Central memory CD8-positive, alpha-beta T cell (primary cell): Measurements from ENCODE around the gene VSTM1.
"Not testable (repeated sequence)": the region's sequence is repeated elsewhere in the genome, so short reads cannot be mapped to it uniquely, and the experiment has no call there.

Source experiments
- ATAC-seq: fragments of 150-1000 bp; cut with Tn5 transposase; replicated peaks from 2 replicates; pipeline ENCODE4 v1.10.0; 2022; ENCODE audit warnings: mild to moderate bottlenecking, moderate FRiP score, moderate number of reproducible peaks; ENCODE audit not compliant: poor library complexity, severe bottlenecking; ENCODE audit errors: extremely low read depth
- DNase-seq, 2 donors: peaks; one replicate each; pipeline ENCODE4 v3.0.0; 2021; ENCODE audit warnings: low spot score in 2 of 2
- H3K27ac Mint-ChIP-seq: one replicate; pipeline ENCODE4 v1.8.0; 2022; ENCODE audit warnings: low read depth, mild to moderate bottlenecking, moderate library complexity, mixed read lengths
- H3K27me3 Mint-ChIP-seq: one replicate; pipeline ENCODE4 v1.8.0; 2022; ENCODE audit warnings: mixed read lengths
- H3K36me3 Mint-ChIP-seq: one replicate; pipeline ENCODE4 v1.8.0; 2022; ENCODE audit warnings: mild to moderate bottlenecking, moderate library complexity, mixed read lengths; ENCODE audit not compliant: insufficient read depth
- H3K4me1 Mint-ChIP-seq: one replicate; pipeline ENCODE4 v1.8.0; 2022; ENCODE audit warnings: mixed read lengths
- H3K4me3 Mint-ChIP-seq: one replicate; pipeline ENCODE4 v1.8.0; 2022; ENCODE audit warnings: mild to moderate bottlenecking, moderate library complexity, mixed read lengths
- H3K9me3 Mint-ChIP-seq: one replicate; pipeline ENCODE4 v1.8.0; 2022; ENCODE audit warnings: mixed read lengths

VSTM1 gene, protein sequence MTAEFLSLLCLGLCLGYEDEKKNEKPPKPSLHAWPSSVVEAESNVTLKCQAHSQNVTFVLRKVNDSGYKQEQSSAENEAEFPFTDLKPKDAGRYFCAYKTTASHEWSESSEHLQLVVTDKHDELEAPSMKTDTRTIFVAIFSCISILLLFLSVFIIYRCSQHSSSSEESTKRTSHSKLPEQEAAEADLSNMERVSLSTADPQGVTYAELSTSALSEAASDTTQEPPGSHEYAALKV

GRCh38 chr19:54063350-54064116, at the start of gene VSTM1:
TSS of gene VSTM1 (minus strand) at chr19:54063897. CDS start at chr19:54063777, 120 bp downstream.
- Mint-ChIP-seq H3K27me3 (peaks cover 54% of the 10 kb centered on the region), H3K36me3 (no peaks in the 10 kb centered on the region), H3K4me1 (no peaks in the 10 kb centered on the region), H3K27ac (no peak within 1 kb of the TSS), H3K9me3 (no peaks in the 10 kb centered on the region), H3K4me3 (no peak within 1 kb of the TSS)
- DNase-seq, result no peak
- no peak for ATAC-seq

GRCh38 chr19:54109651-54110050, 46.0 kb upstream of the VSTM1 start:
- ATAC-seq (no peak), DNase-seq (no peak)
- Mint-ChIP-seq H3K27ac (no peak overlapping the region), H3K9me3 (no peaks in the 10 kb centered on the region), H3K4me3 (no peak overlapping the region), H3K36me3 (peaks cover 35% of the 10 kb centered on the region), H3K27me3 (no peaks in the 10 kb centered on the region), H3K4me1 (peaks cover 30% of the 10 kb centered on the region)

- Mint-ChIP-seq H3K4me1 (peaks cover 21% of the 10 kb centered on the region), H3K36me3 (peaks cover 32% of the 10 kb centered on the region), H3K9me3 (no peaks in the 10 kb centered on the region), H3K27me3 (no peaks in the 10 kb centered on the region), H3K4me3 (no peak overlapping the region), H3K27ac (no peak overlapping the region)
- DNase-seq (no peak), ATAC-seq (no peak)
These were observed 44.8 kb upstream of the VSTM1 start for GRCh38 chr19:54108496-54108895.

- Mint-ChIP-seq H3K27ac (no peak overlapping the region), H3K36me3 (peaks cover 32% of the 10 kb centered on the region), H3K9me3 (no peaks in the 10 kb centered on the region), H3K4me1 (peaks cover 26% of the 10 kb centered on the region), H3K27me3 (no peaks in the 10 kb centered on the region), H3K4me3 (no peak overlapping the region)
- no peak for DNase-seq
- no peak for ATAC-seq
These were observed 44.3 kb upstream of the VSTM1 start for GRCh38 chr19:54107876-54108490.

DNA sequence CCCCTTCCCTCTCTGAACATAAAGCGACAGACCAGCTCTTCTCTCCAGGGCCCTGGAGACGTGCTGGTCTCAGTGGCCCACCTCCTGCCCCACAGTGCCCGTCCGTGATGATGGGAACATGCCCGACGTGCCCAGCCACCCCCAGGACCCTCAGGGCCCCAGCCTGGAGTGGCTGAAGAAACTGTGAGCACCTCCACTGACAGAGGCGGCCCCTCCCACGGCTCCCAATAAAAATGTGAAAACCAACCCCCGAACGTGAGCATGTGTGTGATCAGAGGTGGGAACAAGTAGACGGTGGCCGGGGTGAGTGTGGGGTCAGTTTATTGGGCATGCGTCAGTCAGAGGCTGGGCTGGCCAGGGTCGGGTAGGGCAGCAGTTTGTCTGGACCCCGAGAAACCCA, 43.0 kb upstream of the VSTM1 start:
- no peak overlapping the region for H3K4me3 Mint-ChIP-seq
- ATAC-seq, result no peak
- H3K27me3 Mint-ChIP-seq, result no peaks in the 10 kb centered on the region

GRCh38 chr19:54105796-54106195, 42.1 kb upstream of the VSTM1 start:
- ATAC-seq (no peak), DNase-seq (no peak)
- Mint-ChIP-seq H3K36me3 (peaks cover 35% of the 10 kb centered on the region), H3K4me1 (peaks cover 35% of the 10 kb centered on the region), H3K9me3 (no peaks in the 10 kb centered on the region), H3K27ac (peak overlapping the region; percentile 44), H3K4me3 (no peak overlapping the region), H3K27me3 (no peaks in the 10 kb centered on the region)

More for the DNA sequence above, 43.0 kb upstream of the VSTM1 start:
- H3K9me3 Mint-ChIP-seq, result no peaks in the 10 kb centered on the region
- peaks cover 34% of the 10 kb centered on the region for H3K4me1 Mint-ChIP-seq
- DNase-seq, result no peak
- no peak overlapping the region for H3K27ac Mint-ChIP-seq
- peaks cover 35% of the 10 kb centered on the region for H3K36me3 Mint-ChIP-seq

DNA sequence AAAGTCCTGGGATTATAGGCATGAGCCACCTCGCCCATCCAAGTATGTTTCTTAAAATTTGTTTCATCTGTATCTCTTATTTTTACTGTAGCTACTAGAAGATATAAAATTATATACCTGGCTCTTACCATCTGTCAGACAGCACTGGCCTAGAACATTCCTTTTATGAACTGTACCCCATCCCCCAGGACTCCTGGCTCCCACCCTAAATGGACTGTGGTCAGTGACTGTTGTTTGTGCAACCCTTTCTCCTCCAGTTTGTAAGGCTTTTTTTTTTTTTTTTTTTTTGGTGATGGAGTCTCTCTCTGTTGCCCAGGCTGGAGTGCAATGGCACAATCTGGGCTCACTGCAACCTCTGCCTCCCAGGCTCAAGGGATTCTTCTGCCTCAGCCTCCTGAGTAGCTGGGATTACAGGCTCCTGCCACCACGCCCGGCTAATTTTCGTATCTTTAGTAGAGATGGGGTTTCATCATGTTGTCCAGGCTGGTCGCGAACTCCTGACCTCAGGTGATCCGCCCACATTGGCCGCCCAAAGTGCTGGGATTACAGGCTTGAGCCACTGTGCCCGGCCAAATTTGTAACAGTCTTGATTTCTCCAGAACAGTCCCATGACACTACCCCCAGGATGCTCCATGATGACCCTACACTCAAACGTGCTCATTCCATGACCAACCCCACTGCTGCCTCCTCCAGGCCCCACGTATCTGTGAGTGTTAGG, 41.5 kb upstream of the VSTM1 start:
- H3K9me3 Mint-ChIP-seq, result no peaks in the 10 kb centered on the region
- ATAC-seq (no peak), DNase-seq (no peak)
- no peaks in the 10 kb centered on the region for H3K27me3 Mint-ChIP-seq
- peak overlapping the region; percentile 44 for H3K27ac Mint-ChIP-seq
- no peak overlapping the region for H3K4me3 Mint-ChIP-seq
- peaks cover 31% of the 10 kb centered on the region for H3K36me3 Mint-ChIP-seq
- H3K4me1 Mint-ChIP-seq, result peaks cover 33% of the 10 kb centered on the region

GRCh38 chr19:54102421-54103169, 38.9 kb upstream of the VSTM1 start, which contains the start of gene NDUFA3:
TSS of gene NDUFA3 (plus strand) at chr19:54102855. CDS start at chr19:54102879, 24 bp downstream.
- Mint-ChIP-seq H3K36me3 (peaks cover 16% of the 10 kb centered on the region), H3K27me3 (no peaks in the 10 kb centered on the region)
- peak; percentile 93 to 96 for DNase-seq

DNA sequence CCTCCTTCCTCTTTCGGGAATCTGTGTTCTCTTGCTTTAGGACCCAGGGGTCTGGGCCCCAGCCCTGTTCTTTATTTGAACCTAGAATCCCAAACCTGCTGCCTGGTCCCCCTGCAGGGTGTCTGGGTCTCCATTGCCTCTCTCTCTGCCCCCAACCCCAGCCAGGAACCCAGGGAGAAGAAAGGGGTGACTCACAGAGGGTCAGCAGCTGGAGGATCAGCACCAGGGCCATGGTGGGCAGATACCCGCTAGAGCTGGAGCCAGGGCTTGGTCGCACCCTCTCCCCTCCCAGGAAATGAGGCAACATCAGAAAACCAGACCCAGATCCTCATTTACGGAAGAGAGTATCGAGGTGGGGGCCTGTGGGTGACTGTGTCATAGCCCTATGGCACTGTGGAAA, 36.9 kb upstream of the VSTM1 start, which contains the start of gene OSCAR:
TSS of gene OSCAR (minus strand) at position 243 of the 400 bp plus-strand sequence. CDS start at position 232, 11 bp downstream.
- ATAC-seq (no peak), DNase-seq (no peak)
- Mint-ChIP-seq H3K27me3 (no peaks in the 10 kb centered on the region), H3K27ac (peak within 1 kb of the TSS; percentile 83), H3K4me1 (peaks cover 34% of the 10 kb centered on the region), H3K9me3 (no peaks in the 10 kb centered on the region), H3K4me3 (peak within 1 kb of the TSS; percentile 53), H3K36me3 (peaks cover 15% of the 10 kb centered on the region)

More at GRCh38 chr19:54102421-54103169, 38.9 kb upstream of the VSTM1 start, which contains the start of gene NDUFA3:
- ATAC-seq, result peak; percentile 100
- H3K9me3 Mint-ChIP-seq, result no peaks in the 10 kb centered on the region
- H3K27ac Mint-ChIP-seq, result peak within 1 kb of the TSS; percentile 90
- H3K4me1 Mint-ChIP-seq, result peaks cover 33% of the 10 kb centered on the region
- peak within 1 kb of the TSS; percentile 92 for H3K4me3 Mint-ChIP-seq

DNA sequence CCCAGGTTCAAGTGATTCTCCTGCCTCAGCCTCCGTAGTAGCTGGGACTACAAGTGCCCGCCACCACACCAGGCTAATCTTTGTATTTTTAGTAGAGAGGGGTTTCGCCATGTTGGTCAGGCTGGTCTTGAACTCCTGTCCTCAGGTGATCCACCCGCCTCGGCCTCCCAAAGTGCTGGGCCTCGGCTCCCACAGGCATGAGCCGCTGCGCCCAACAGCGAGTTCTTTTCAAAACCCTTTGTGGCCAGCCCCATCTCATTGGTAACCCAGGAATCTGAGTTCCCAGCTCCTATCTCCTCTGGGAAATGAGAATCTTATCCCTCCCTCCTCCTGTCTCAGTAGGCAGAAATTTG, 36.2 kb upstream of the VSTM1 start:
- H3K4me3 Mint-ChIP-seq, H3K27me3 Mint-ChIP-seq, H3K9me3 Mint-ChIP-seq, H3K27ac Mint-ChIP-seq, DNase-seq, ATAC-seq: not testable (repeated sequence)
- peaks cover 31% of the 10 kb centered on the region for H3K4me1 Mint-ChIP-seq
- peaks cover 19% of the 10 kb centered on the region for H3K36me3 Mint-ChIP-seq

GRCh38 chr19:54099190-54099902, 35.6 kb upstream of the VSTM1 start:
- no peak for DNase-seq
- no peak overlapping the region for H3K27ac Mint-ChIP-seq
- no peak for ATAC-seq
- no peaks in the 10 kb centered on the region for H3K9me3 Mint-ChIP-seq
- H3K27me3 Mint-ChIP-seq, result no peaks in the 10 kb centered on the region
- H3K4me3 Mint-ChIP-seq, result no peak overlapping the region
- peaks cover 31% of the 10 kb centered on the region for H3K4me1 Mint-ChIP-seq
- peaks cover 20% of the 10 kb centered on the region for H3K36me3 Mint-ChIP-seq
